GM21423 (cell line): ENCODE results near the gene NR2F1-AS1.

Experiments used
- ATAC-seq: cut with Tn5 transposase; IDR thresholded peaks from one replicate; pipeline ENCODE4 v1.9.1; 2021; ENCODE audit warnings: mild to moderate bottlenecking, moderate library complexity; ENCODE audit not compliant: unreplicated experiment

NR2F1-AS1 gene

DNA sequence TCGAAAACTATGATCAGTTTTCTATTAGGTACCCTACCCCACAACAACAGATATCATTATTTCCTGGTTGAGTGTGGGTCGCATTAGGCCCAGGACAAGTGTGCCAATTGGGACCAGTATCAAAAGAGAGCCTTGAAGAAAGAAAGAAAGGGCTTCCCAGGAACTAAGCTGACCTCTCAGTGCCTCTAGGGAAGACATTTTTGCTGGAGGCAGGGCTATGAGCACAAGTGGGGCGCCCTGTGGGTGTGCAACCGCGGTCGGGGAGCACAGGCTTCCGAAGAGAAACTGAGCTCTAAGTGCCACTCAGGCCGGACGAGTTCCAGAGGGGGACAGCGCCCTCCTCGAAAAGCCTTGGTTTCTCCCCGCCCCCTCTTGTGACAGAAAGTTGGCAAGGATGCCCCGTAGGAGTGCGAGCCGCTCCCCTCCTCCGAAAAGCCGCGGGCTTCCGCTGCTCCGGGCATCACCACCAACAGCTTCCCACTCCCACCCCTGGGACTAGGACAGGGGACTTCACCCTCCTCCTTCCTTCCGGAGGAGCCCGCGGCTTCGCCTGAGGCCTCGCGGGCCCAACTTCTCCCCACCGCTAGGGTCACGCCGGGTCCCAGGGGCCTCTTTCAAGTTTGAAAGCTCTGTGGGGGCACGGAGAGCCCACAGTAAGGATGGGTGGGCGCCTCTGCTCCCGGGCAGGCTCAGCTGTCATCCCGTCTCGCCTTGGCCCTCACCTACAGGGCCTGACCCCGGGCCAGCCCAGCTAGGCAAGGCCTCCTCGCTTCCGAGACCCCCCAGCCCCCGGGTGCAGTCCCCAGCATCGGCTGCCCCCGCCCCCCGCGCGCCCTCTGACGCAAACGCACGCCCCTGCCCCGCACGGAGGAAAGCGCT lies 2.0 kb downstream of the NR2F1-AS1 start:
- no peak for ATAC-seq

DNA sequence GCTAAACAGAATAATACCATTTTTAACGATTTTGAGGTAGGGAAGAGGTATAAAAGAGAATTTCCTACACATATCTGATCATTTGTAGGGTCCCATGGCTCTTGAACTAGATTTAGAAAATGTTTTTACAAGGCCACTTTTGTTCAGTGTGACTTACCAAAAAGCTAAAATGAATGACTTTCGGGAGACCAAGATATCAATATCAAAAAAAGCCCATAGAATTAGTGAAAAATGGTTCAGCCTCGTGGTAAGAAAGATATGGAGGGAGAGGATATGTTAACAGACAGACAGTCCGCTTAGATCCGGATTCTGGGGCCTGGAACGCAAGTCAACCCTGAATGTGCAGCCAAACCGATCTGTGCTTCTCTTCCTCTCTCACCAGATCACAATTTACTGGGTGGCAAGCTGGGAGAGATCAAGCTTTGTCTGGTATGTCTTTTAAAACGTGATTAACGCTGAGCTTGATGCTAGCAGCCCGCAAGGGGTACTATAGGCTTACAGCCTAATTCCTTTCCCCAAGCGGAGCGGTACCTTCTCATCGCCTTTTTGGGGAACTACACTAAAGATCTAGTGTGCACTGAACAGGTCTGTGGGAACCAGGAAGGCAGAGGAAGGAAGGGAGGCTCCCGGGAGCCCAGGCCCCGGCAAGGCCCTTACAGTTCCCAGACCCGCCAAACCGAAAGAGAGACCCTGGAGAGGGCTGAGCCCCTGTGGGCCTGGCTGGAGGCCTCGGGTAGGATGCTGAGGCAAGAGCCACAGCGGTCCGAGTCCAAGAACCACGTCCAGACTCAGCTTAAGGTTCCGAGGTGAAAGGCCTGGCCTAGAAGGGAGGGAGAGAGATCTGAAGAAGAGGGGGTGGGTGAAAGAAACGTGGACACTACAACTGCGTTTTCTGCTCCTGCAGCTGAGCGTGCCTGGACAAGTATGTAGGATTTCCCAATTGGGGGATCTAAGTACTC lies 2.9 kb downstream of the NR2F1-AS1 start:
- ATAC-seq = no peak

DNA sequence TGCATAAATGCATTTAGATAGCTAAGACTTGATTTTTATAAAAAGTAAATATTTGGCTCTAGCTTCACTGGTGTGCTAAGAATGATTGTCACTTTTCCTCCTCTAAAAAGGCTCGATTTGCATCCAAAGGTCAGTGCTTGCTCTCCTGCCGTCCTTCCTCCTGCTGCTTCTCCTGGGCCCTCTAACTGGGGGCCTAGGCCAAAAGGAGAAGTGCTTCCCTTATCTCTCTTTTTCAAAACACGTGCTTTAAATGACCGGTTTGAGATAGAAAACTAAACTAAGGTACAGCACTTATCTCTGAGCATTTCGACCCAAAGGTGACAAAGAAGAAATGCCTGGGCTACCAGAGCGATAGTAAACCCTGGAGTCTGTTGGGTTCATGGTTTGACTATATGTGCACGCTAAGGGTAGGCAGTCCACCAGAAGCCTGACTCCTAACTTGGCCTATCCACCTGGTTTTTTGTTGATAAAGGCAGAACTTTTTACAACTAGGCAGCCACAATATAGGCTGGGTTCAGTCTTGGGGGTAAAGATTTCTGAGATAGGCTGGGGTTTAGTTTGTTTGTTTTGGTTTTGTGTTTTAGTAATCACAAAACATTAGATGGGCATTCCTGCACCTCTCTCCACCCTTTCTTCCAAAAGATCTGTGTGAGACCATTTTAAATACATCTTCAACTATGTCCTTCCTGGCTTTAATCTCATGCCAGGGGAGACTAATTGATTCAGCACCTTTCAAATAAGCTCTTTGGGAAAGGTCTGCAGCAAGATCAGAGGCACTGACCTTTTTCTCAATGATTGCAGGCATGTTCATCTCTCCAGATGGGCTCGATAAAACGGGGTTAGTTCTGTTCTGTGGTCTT lies 3.8 kb downstream of the NR2F1-AS1 start:
- no peak for ATAC-seq

- no peak for ATAC-seq
Observed at GRCh38 chr5:93575461-93576414, 5.3 kb downstream of the NR2F1-AS1 start.

DNA sequence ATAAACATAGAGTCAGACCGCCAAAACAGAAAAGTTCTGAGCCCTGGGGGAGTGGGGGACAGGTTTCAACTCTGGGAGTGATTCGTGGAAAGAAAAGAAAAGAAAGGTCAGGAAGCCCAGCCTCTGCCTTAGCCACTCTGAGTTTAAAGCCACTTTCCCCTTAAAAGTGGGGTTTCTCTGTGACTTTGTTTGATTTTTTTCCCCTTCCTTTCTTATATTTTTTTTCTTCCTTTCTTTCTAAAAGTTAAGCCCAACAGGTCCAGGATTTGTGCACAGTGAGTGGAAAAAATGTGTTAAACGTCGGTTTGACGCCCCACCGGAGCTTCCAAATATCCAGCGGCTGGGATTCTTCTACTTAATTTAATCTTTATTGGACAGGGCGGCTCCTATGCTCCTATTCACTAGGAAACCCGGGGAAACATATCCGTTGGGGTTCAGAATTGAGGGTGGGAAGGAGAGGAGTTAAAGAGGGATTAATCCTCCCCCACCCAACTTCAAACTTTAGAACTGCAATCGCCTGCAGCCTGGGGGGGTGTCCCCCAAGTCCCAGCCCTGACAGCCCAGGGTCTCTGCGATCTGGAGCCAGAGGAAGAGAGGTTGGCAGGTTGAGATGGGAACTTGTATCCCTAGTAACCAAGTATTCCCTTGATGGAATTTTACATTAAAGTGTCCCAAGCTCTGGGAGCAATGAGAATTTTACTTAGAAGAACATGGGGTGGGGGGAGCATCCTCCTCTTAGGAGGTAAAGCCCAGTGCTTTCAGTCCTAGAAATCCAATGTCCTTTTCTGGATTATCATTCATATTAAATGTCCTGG lies 6.3 kb downstream of the NR2F1-AS1 start:
- ATAC-seq = no peak

- ATAC-seq = no peak
Observed at GRCh38 chr5:93573354-93574351, 7.4 kb downstream of the NR2F1-AS1 start.

- ATAC-seq = no peak
Observed at GRCh38 chr5:93572608-93573353, 8.2 kb downstream of the NR2F1-AS1 start.

DNA sequence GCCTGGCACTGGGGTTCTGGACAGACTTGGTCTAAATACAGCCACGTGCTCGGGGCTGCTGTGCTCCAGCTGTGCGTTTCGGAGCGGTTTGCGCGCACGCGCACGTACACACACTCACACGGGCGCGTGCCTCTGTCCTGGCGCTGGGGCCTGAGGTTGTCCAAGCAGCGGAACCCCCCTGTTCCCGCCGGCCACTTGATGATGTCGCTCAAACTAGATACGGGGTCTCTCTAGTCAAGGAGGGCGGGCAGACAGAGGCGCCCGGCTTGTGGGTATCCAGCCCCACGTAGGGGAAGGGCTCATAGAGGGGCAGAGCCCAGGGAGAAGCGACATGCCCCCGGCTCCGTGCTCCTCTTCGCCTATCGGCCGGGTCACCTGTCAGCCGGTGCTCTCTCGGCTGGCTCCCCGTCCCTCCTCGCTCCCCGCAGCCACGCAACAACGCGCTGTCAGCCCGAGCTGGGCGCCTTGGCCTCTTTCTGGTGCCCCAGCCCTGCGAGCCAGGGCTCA lies 8.9 kb downstream of the NR2F1-AS1 start:
- no peak for ATAC-seq

DNA sequence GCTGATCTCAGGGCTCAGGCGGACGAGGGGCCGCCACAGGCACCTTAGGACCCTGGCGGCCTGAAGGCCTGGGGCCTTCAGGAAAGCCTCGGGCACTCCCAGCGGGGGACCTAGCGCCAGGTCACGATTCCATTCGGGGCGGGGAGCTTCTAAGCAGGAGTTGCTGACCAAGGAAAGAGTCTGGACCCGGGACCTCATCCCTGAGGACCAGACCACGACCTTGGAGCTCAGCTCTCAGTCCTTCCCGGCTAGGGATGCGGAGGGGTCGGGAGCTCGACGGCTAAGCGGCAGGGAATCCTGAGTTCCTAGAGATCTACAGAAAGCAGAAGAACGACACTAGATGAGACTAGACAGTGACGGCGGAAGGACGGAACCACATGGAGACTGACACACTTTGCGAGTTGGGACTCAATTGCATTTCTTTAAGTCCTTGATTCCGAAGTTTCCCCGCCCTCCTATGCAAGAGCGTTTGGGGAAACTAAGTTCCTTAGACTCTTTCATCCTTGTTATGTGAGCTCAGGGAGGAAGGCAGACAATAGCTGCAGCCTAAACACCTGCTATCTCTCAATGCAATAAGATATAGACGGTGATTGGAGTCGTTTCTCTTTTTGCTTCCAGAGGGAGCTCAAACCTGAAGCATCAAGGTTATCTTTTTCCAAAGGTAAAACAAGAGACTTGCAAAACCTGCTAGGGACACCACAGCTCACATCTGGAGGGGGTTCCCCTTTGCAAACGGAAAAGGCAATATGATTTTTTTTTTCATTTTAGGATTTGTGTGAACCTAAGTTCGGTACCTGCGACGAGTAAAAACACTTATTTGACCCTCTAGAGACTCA lies 9.7 kb downstream of the NR2F1-AS1 start:
- ATAC-seq = no peak

GRCh38 chr5:93570294-93571113 lies 10.5 kb downstream of the NR2F1-AS1 start:
- peak; percentile 57 for ATAC-seq

GRCh38 chr5:93569300-93570160 lies 11.5 kb downstream of the NR2F1-AS1 start:
- no peak for ATAC-seq

DNA sequence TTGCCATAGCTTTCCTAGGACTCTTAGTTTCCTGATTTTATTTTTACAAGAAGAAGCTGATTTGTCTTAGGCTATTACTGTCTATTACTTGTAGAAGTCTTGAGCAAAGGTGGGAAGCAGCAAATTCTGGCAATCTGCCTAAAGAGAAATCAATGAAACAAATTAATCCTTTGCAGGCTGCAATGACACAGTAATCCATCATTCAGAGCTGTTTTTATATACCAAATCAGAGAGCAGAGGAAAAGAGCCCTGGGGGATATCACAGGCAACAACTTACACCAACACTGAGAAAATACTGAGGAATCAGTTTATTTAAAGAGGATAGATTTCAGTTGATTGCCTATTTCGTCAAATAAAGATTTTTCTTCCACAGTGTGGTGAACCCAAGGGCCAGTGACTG lies 13.6 kb downstream of the NR2F1-AS1 start:
- ATAC-seq = no peak

DNA sequence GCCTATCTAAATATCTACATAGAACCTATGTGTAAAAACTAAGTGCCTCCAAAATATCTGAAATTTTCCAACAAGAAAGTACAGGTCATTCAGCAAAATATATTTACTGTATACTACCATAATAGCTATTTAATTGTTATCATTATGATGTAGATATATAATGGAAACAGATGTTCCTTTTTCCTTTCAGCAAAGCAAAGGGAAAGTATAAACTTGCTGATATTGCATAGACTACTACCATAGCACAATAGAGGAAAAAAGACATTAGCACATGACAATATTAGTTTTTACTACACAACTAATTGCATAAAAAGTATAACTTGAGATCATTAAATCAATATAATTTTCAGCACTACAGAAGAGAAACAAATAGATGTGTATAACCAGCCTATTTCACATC lies 14.9 kb downstream of the NR2F1-AS1 start:
- no peak for ATAC-seq

- ATAC-seq = no peak
Observed at GRCh38 chr5:93557021-93557604, 23.9 kb downstream of the NR2F1-AS1 start.
